Mucosa of stomach (tissue), 1 donor: ENCODE results near the gene MYORG.

ENCODE experiments used
- H3K27me3 ChIP-seq: one replicate; pipeline ENCODE4 v1.7.0; 2013; ENCODE audit warnings: mild to moderate bottlenecking, low read length; ENCODE audit not compliant: control insufficient read depth, insufficient read depth
- H3K36me3 ChIP-seq: one replicate; pipeline ENCODE4 v1.7.0; 2013; ENCODE audit warnings: low read length; ENCODE audit not compliant: control insufficient read depth, insufficient read depth
- H3K4me1 ChIP-seq: one replicate; pipeline ENCODE4 v1.7.0; 2013; ENCODE audit warnings: mild to moderate bottlenecking, low read length; ENCODE audit not compliant: control insufficient read depth, insufficient read depth
- H3K4me3 ChIP-seq: one replicate; pipeline ENCODE4 v1.7.0; 2013; ENCODE audit warnings: low read length
- H3K9ac ChIP-seq: one replicate; pipeline ENCODE4 v1.7.0; 2013; ENCODE audit warnings: mild to moderate bottlenecking, low read length, moderate library complexity
- H3K9me3 ChIP-seq: one replicate; pipeline ENCODE4 v1.7.0; 2013; ENCODE audit warnings: mild to moderate bottlenecking, low read length, moderate library complexity; ENCODE audit not compliant: control insufficient read depth
- donor health status: Pancreatic carcinoma.

The MYORG gene

GRCh38 chr9:34381323-34381722 is 4.6 kb upstream of the MYORG start:
- no peaks in the 10 kb centered on the region for H3K36me3 ChIP-seq
- H3K9ac ChIP-seq, result peak overlapping the region; percentile 63
- H3K9me3 ChIP-seq, result no peaks in the 10 kb centered on the region
- H3K4me3 ChIP-seq, result peak overlapping the region; percentile 82
- H3K27me3 ChIP-seq, result no peaks in the 10 kb centered on the region
- peaks cover 26% of the 10 kb centered on the region for H3K4me1 ChIP-seq

DNA sequence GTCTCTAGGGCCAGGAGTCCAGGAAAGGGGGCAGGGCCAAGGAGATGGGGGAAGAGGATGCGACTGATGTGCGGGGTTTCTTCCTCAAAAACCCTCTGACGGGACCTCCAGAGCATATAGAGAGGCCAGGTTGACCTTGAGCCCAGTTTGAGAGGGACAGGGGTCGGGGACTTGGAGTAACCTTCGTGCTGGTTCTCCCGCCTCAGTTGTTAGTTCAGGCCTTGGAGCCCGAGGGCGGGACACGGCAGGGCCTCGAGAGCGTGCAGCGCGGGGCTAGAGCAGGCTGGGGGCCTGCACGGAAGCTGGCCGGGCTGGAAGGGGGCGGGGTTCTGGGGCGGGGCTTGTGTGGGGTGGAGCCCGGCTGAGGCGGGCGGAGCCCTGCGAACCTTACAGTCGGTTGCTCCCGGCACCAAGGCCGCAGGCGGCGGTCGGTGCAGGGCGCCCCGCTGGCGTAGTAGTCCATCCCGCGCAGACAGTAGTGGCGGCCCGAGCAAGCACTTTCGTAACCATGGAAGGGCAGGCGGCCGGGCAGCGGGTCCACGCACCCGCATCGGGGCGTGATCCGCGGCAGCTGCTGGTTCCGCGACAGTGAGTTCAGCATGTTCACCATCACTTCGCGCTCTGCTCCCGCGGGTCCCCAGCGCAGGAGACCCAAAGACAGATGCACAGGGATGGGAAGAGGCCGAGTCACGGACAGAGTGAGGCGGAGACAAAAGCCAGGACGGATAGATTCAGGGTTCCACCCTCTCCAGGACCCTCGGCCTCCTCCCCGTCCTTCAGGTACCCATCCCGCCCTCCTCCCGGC is 4.0 kb upstream of the MYORG start:
- Histone ChIP-seq H3K4me1 (peaks cover 32% of the 10 kb centered on the region), H3K4me3 (peak overlapping the region; percentile 82), H3K27me3 (no peaks in the 10 kb centered on the region), H3K9me3 (no peaks in the 10 kb centered on the region), H3K9ac (peak overlapping the region; percentile 63), H3K36me3 (no peaks in the 10 kb centered on the region)

GRCh38 chr9:34380034-34380510 is 3.4 kb upstream of the MYORG start:
- H3K4me3 ChIP-seq, result no peak overlapping the region
- H3K27me3 ChIP-seq, result no peaks in the 10 kb centered on the region
- no peaks in the 10 kb centered on the region for H3K9me3 ChIP-seq
- no peaks in the 10 kb centered on the region for H3K36me3 ChIP-seq
- peaks cover 38% of the 10 kb centered on the region for H3K4me1 ChIP-seq
- peak overlapping the region; percentile 31 for H3K9ac ChIP-seq

GRCh38 chr9:34379334-34380033 is 2.8 kb upstream of the MYORG start:
- Histone ChIP-seq H3K27me3 (no peaks in the 10 kb centered on the region), H3K9me3 (no peaks in the 10 kb centered on the region), H3K4me3 (peak overlapping the region; percentile 3), H3K36me3 (no peaks in the 10 kb centered on the region), H3K9ac (no peak overlapping the region), H3K4me1 (peaks cover 44% of the 10 kb centered on the region)

DNA sequence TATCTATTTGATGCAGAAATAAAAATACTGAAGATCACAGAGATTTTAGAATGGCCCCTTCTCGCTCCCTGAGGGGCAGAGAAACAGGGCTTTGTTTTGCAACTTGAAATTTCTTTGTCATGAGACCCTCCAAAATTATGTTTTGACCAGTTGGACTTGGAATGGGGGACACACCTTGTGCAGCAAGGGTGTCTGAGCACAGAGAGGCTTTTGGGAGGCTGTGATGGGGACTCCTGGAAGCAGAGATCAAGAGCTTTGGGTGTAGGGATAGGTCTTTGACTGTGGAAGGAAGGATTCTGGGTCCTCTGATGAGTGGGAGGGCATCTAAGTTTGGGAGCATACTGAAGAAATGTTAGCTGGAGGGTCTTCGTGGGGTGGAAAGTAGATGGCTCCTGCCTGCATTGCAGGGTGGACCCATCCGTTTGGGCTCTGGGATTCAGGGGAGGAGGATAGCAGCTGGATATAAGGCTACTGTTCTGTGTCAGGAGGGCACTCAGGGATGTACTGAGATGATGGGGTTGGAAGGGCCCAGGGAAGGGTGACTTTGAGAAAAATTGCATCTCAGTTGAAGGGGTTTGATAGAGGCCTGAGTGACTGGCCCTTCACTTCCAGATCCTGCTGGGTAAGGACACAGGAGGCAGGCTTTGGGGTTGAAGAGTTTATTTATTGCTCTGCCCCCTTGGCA is 1.8 kb upstream of the MYORG start:
- Histone ChIP-seq H3K36me3 (no peaks in the 10 kb centered on the region), H3K4me3 (no peak overlapping the region), H3K9me3 (no peaks in the 10 kb centered on the region), H3K27me3 (no peaks in the 10 kb centered on the region), H3K9ac (no peak overlapping the region), H3K4me1 (peaks cover 51% of the 10 kb centered on the region)

DNA sequence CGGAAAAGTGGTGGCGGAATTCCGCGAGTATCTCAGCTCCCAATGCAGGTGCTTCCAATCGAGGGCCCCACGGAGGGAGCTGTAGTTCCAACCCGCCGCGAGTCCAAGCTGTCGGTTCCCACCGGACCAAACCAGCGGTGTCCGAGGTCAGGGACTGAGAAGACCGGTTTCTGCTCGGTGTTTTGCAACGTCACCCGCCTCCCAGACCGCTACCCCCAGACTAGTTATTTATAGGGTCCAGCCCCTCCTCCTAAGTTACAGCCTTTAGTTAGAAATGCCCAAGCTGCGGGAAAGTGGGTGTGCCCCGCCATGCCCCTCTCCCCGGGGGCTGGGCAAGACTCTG is 677 bp upstream of the MYORG start:
- H3K27me3 ChIP-seq, result no peaks in the 10 kb centered on the region
- no peaks in the 10 kb centered on the region for H3K36me3 ChIP-seq
- no peaks in the 10 kb centered on the region for H3K9me3 ChIP-seq
- H3K4me3 ChIP-seq, result peak overlapping the region; percentile 61
- H3K4me1 ChIP-seq, result peaks cover 51% of the 10 kb centered on the region
- H3K9ac ChIP-seq, result peak overlapping the region; percentile 79

DNA sequence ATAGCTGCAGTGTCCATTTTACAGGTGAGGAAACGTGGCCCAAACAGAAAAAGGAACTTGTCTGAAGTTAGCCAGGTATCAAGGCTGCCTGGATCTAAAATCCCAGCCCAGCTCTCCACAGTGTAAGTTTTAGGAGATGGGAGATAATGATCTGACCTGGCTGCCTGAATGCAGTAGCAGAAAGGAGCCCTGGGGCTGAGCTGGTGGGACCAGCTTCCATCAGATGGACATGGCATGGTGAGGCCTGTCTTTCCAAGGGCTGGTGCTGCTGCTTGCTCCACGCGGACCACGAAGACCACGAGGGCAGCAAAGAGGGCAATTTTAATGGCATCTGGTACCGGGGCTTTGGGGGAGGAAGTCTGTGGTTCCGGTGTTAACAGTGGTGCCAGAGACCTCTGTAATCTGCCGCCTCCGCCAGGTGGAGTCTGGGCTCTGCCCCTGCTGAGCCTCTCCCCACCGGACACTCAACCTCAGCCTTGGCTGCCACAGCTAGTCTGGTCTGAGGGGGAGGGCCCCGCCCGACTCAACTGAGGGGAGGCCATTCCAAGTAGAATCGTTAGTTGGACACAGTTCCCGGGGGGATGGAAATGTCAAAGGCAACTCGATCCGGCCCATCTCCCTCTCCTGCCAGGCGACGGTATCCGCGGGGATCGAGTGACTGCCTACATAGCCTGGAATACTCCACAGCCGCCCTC is 650 bp downstream of the MYORG start:
- Histone ChIP-seq H3K36me3 (no peaks in the 10 kb centered on the region), H3K9me3 (no peaks in the 10 kb centered on the region), H3K4me1 (peaks cover 45% of the 10 kb centered on the region), H3K27me3 (no peaks in the 10 kb centered on the region), H3K4me3 (peak overlapping the region; percentile 61), H3K9ac (peak overlapping the region; percentile 79)

DNA sequence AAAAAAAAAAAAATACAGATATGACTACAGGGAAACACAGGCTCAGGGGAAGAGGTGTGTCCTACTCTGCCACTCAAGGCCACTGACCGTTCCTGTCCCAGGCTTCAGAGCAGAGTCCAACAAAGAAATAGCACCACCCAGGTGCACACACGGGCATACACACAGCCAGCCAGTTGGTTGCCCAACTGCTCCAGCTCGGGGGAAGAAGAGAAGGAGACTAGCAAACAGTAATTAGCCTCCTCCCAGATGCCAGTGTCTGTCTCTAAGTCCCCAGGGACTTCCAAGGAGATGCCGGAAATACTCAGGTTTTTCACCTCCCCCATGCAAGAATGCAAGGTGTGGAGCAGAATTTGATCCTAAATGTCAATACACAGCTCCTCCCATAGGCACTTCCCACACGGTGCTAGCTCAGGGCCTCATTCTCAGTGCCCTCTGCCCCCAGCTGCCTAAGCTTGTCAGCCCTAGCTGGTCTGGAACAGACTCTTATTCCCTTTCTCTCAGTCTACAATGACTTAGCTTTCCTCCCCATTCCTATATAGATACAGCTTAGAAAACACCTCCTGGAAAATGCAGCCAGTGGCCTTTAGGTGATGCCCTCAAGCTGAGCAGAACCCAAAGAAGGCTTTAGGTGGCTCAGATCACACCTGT is 1.7 kb downstream of the MYORG start:
- Histone ChIP-seq H3K4me1 (peaks cover 38% of the 10 kb centered on the region), H3K9ac (peak overlapping the region; percentile 79), H3K4me3 (peak overlapping the region; percentile 61), H3K9me3 (no peaks in the 10 kb centered on the region), H3K27me3 (no peaks in the 10 kb centered on the region), H3K36me3 (peaks cover 3% of the 10 kb centered on the region)

DNA sequence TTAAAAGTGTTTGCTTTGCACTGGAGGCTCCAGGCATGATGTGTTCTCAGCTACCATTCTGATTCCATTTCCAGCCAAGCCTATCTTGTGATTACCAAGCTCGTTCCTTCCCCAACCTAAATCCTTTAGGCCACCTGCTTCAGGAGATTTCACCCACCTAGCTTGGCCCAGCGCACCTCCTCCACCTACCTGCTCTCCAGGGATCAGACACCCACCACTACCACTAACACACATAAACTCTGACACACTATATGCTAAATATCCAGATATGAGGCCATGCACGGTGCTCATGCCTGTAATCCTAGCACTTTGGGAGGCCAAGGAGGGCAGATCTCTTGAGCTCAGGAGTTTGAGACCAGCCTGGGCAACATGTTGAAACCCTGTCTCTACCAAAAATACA is 2.4 kb downstream of the MYORG start:
- peak overlapping the region; percentile 3 for H3K9ac ChIP-seq
- H3K4me3 ChIP-seq, result no peak overlapping the region
- no peaks in the 10 kb centered on the region for H3K9me3 ChIP-seq
- no peaks in the 10 kb centered on the region for H3K27me3 ChIP-seq
- H3K36me3 ChIP-seq, result peaks cover 8% of the 10 kb centered on the region
- peaks cover 31% of the 10 kb centered on the region for H3K4me1 ChIP-seq

DNA sequence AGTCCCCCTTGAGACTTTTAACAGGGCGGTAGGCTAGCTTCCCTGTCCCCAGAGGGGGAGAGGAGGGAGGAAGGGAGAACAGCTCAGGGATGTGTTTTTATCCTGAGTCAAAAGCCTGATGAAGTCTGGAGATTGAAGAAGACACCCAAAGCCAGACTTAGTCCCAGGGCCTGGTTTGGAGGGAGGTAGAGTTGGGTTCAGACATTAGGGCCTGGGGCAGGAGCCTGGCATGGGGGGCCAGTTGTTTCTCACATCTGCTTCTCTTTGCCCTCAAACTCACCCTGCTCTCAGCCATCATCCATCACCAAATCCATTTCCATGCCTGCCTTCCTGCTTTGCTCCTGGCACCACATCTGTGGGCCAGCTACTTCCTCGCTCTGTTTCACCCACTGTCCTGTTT is 2.9 kb downstream of the MYORG start:
- peak overlapping the region; percentile 3 for H3K9ac ChIP-seq
- H3K36me3 ChIP-seq, result peaks cover 8% of the 10 kb centered on the region
- no peaks in the 10 kb centered on the region for H3K9me3 ChIP-seq
- H3K27me3 ChIP-seq, result no peaks in the 10 kb centered on the region
- H3K4me1 ChIP-seq, result peaks cover 26% of the 10 kb centered on the region
- no peak overlapping the region for H3K4me3 ChIP-seq

DNA sequence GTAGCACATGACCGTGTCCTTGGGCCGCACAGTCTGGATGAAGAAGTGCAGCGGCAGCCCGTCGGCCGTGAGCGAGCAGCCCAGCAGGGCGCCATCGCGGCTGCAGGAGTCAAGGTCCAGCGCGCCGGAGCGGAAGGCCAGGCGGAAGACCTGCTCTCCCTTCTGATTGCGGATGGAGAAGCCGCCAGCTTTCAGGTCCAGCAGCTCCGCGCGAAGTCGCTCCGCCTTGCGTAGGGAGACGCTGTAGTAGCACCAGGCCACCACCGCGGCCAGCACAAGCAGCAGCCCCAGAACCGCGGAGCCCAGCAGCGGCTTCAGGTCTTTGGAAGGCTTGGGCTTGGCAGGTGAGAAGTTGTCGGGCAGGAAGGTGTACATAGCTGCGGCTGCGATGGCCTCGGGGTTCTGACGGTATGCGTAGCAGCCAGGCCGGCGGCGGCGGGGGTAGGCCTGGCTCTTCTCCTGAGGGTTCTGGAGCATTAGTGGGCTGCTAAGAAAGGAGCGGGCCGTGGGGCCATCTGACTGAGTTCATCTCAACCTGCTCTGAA is 4.2 kb downstream of the MYORG start:
- H3K4me1 ChIP-seq, result peaks cover 26% of the 10 kb centered on the region
- H3K27me3 ChIP-seq, result no peaks in the 10 kb centered on the region
- no peaks in the 10 kb centered on the region for H3K9me3 ChIP-seq
- H3K9ac ChIP-seq, result no peak overlapping the region
- peaks cover 8% of the 10 kb centered on the region for H3K36me3 ChIP-seq
- no peak overlapping the region for H3K4me3 ChIP-seq
